Sigmoid colon (tissue), 4 donors: ENCODE results near the gene FASTK.
A peak's percentile ranks its signal among the peaks of the same experiment; 100 is the strongest.

ENCODE experiments used
- CTCF ChIP-seq, 4 experiments: fragments of 450-650 bp in 3 of 4; fragments of 200-600 bp in 1 of 4; IDR thresholded peaks; one replicate each; pipeline ENCODE4 v1.5.1; 2016 to 2019; ENCODE audit warnings: antibody characterized with exemption in 4 of 4, mild to moderate bottlenecking in 3 of 4, moderate library complexity in 2 of 4
- EP300 ChIP-seq, 4 donors: sonication (generic); formaldehyde crosslinking; IDR thresholded peaks; one replicate each; pipeline ENCODE4 v1.6.1; 2017; ENCODE audit warnings: antibody characterized with exemption in 4 of 4
- POLR2A ChIP-seq, 2 donors: fragments of 450-650 bp; IDR thresholded peaks; one replicate each; pipeline ENCODE4 v1.6.1; 2016; ENCODE audit warnings: antibody characterized with exemption in 2 of 2, mild to moderate bottlenecking in 2 of 2, moderate library complexity in 2 of 2
- POLR2AphosphoS5 ChIP-seq, 4 donors: sonication (generic); formaldehyde crosslinking; IDR thresholded peaks; one replicate each; pipeline ENCODE4 v1.6.1; 2017; ENCODE audit warnings: antibody characterized with exemption in 4 of 4

GRCh38 chr7:151074817-151075661 is 5.6 kb downstream of the FASTK start:
- TF ChIP-seq CTCF (IDR thresholded peaks at IDR 0.05), result no peak
- peak in 1 of 4 donors; percentile 12 for TF ChIP-seq POLR2AphosphoS5 (IDR thresholded peaks at IDR 0.05)
- TF ChIP-seq POLR2A (IDR thresholded peaks at IDR 0.05), result no peak
- no peak for TF ChIP-seq EP300 (IDR thresholded peaks at IDR 0.05)
